Epidermal melanocyte (primary cell): Measurements from ENCODE around the gene TMSB15B.
A peak's percentile ranks its signal among the peaks of the same experiment; 100 is the strongest.
"Not testable (repeated sequence)": the region's sequence is repeated elsewhere in the genome, so short reads cannot be mapped to it uniquely, and the experiment has no call there.

Source experiments
- DNase-seq: peaks from one replicate; pipeline ENCODE4 v3.0.0; 2011; ENCODE audit warnings: low spot score; ENCODE audit not compliant: insufficient read length

TMSB15B gene

DNA sequence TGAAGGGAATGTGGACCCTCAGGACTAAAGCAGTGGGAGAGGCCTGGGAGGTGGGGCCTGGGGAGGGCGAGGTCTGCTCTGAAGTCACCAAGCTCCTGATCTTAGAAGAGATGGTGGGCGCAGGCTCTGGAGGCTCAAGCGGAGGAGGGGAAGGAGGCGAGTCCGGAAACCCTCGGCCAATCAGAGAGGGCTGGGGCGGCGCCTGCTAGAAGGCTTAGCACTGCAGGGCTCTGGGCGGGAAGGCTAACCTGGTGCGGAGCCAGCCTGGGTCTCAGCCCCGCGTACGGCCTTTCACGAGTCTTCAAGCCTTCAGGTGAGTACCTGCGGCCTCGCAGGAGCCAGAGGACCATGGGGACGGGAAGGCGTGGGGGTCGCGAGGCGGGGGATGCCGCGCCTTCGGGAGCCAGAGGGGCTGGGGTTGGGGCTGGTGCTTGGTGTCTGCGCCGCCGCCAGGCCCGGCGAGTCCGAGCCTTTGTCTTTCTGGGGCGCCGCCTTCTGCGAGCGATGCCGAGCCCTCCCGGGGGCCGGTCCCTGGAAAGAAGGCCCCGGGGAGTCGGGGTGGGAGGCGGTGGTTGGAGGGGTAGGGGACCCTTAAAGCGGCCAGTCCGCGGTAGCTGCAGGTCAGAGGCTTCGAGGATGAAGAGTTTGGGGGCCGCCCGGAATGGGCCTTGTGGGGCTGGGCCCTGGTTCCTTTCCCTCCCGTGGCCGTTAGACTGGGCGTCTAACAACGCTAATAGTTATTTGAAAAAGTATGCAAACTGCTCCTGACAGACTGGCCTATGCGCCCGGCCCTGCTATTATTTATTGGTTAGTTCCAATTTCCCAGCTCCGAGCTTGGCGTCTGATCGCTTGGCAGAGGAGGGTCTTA is at the start of gene TMSB15B:
TSS of gene TMSB15B (plus strand) at position 217 of the 868 bp plus-strand sequence.
- DNase-seq = not testable (repeated sequence)

GRCh38 chrX:103913356-103914020 is 48.9 kb upstream of the TMSB15B start:
- DNase-seq = no peak

GRCh38 chrX:103918050-103918449 is 44.4 kb upstream of the TMSB15B start:
- DNase-seq = peak; percentile 43

DNA sequence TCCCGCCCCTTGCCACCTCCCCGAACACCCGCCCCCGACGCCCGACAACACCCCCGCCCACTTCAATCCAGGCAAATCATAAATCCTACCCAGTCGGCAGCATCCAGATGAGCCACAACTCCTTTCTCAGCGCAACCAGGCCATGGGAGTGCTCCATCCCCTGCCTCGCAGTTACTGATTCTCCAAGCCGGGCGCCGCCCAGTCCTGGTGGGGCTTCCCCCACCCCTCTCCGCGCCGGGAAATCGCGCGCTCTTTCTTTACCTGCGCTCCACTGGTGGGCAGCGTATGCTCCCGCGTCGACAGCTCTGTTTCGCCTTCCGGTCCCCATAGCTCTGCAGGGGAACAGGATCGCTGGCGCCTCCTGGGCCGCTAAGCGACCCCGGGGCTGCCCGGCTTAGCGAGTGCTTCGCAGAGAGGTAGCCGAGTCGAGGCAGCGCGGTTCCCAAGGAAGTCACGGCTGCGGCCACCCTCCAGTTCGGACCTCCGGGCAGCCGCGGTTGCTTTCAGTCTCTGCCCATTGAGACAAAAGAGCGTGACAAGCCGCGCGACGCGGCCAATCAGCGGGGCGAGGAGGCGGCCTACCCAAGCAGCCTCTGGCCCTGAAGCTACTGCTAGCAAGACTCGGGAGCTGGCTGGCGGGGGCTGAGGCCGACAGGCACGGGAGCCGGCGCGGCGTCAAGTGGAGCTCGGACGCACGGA is 43.7 kb upstream of the TMSB15B start:
- peak; percentile 37 for DNase-seq

DNA sequence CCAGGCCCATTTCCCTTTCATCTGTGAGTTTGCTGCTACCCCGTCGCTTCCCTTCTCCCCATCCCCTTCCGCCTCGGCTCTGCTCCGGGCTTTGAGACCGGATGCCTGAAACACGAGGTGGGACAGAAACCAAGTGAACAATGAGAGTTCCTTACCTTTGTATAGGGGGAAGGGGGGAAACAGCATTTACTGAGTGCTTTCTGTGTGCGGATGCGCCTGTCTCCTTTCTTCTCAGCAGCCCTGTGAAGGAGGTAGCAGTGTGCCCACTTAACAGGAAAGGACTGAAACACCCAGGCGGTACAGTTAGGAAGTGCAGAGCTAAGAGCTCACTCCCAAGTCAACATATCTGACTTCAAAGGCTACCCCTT is 43.2 kb upstream of the TMSB15B start:
- peak; percentile 29 for DNase-seq

GRCh38 chrX:103920515-103920914 is 41.9 kb upstream of the TMSB15B start:
- DNase-seq = not testable (repeated sequence)

DNA sequence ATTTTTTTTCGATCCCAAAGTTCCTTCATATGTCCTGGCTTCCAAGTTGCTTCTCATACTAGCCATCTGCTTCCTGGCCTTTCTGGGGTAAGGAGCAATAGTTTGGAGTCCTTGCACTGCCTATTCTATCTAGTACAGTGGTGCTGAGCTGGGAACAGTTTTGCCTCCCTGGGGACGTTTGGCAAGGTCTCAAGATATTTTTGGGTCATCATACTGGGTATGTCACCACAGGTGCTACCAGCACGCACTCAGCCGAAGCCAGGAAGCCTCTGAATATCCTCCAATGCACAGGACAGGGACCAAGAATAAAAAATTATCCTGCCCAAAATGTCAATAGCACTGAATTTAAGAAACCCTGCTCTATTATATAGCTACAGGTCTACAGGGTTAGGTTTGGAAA is 35.4 kb upstream of the TMSB15B start:
- DNase-seq = no peak

DNA sequence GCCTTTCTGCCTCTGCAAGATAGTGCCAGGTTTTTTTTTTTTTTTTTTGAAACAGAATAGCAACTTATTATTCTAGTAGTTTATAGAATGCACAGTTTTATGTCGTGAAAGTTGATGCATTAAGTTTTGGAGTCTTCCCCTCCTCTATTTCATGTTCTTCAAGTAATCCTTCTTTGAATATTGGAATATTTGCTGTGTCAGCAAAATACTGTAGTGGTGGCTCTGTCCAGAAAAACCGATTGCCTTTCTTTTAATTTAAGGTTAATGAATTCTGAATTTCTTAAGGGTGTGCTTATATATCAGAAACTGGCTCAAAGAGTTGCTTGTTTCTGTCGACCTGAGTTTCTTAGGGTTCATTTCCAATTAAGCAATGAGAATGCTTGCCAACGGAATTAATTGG is 34.8 kb upstream of the TMSB15B start:
- no peak for DNase-seq

DNA sequence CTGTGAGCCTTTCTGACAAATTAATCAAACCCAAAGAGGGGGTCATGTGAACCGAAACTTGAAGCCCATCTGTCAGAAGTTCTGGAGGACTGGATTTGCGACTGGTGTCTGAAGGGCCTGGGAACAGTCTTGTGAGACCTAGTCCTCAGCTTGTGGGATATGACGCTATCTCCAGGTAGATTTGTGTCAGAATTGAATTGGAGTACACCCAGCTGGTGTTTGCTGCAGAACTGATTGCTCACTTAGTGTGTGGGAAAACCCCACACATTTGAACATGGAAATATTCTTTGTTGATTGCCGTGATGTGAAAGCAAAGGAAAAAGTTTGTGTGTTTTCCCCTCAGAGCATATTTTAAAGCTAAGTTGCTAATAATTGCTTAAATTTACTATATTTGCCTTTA is 30.3 kb upstream of the TMSB15B start:
- DNase-seq = no peak

- DNase-seq = not testable (repeated sequence)
Measured at GRCh38 chrX:103940257-103940656, 22.2 kb upstream of the TMSB15B start.

DNA sequence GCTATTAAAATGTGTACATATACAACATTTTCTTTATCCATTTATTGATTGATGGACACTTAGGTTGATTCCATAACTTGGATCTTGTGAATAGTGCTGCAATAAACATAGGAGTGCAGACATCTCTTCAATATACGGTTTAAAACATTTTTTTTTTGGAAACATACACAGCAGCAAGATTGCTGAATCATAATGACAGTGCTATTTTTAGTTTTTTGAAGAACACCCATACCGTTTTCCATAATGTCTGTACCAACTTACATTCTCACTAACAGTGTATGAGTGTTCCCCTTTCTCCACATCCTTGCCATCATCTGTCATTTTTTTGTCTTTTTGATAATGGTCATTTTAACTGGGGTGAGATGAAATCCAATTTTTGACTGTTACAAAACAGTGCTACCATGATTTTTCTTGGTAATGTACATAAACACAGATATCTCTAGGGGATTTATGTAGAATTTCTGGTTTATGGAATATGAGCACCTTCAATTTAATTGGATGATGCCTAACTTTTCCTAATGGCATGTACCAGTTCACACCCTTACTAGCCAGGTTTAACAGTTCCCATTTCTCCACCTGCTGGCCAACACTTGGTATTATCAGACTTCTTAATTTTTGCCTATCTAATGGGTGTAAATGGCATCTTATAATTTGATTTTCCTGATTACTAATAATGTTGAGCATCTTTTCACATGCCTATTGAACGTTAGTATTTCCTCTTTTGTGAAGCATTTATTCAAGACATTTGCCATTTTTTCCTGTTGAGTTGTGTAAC is 21.0 kb upstream of the TMSB15B start:
- DNase-seq = peak; percentile 16

DNA sequence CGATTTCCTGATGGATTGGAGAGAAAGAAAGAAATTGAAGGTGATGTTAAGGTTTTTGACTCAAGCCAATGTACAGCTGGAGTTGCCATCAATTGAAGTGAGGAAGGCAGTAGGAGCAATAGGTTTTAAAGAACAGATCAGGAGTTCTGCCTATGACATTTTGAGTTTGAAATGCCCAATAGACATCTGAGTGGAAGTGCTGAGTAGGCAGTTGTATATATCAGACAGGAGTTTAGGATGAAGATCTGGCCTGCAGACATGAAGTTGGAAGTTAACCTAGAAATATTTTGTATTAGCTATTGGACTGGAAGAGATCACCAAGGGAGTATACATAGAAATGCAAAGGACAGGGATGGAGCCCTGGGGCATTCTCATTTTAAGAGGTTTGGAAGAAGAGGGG is 12.9 kb upstream of the TMSB15B start:
- DNase-seq = no peak

GRCh38 chrX:103953353-103953752 is 9.1 kb upstream of the TMSB15B start:
- DNase-seq = no peak

DNA sequence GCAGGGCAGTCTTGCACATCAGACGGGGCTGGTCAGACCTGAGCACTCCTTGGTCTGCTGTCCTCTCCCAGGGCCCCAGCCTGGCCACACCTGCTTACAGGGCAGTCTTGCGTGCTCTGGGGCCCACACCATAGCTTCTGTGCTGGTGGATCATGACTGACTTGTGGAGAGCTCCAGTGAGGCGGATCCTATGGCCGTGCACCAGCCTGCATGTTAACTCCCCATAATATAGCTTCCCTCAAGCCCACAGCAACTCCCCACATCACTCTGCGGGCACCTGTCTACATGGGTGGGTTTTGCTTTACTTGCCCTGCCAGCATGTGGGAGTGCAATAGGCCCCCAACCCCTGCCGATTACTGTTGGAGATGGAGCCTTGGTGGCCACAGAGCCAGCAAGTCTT is 8.2 kb upstream of the TMSB15B start:
- DNase-seq = no peak

GRCh38 chrX:103960599-103960998 is 1.8 kb upstream of the TMSB15B start:
- DNase-seq = not testable (repeated sequence)

DNA sequence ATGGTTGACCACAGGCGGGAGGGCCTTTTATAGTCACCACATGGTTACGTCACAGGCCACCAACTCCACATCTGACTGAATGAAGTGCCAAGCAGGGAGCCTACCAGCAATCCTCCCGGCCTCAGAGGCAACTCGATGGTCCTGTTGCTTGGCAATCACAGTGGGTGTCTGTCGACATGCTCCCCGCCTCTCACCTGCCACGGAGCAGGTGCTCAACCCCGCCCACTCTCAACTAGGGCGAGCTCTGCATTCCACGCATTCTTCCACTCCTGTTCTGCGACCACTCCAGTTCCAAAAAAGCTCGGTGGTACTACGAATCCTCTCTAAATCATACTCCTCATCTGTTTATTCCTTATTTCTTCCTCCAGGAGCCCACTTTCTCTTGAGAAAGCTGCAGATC is 21.1 kb downstream of the TMSB15B start:
- DNase-seq = not testable (repeated sequence)

DNA sequence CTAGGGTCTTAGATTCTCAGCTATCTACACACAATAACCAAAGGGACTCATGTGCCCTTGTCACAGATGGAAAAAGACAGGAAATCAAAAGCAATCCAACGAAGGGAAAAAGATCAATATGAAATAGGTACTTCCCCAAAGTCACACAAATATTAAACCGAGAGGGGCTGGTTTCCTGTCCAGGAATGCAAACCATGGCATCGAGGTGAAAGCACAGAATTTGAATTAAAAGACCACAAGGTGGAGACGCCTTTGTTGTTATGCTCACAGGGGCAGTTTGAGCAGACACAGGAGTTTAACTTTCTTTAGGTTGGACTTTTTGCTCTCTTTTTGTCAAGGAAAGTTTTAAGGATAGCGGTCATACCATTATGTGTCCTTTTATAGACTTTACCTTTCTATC is 36.8 kb downstream of the TMSB15B start:
- DNase-seq = no peak

DNA sequence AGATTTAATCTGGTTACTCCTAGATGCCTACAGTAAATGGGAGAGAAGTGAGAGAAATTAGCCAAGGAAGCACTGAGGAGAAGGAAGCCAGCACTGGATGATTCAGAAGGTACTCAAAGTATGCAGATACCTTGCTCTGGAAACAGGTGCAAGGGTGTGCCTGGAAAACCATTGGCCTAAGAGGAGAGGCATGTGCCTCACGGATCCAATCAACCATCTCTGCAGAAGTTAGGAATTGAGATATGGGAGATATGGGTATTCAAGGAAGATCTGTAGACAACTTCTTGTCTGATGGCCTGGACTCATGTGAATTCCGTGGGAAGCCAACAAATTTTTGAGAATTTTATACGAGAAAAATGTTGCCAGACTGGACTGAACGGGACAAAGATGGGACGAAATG is 46.4 kb downstream of the TMSB15B start:
- DNase-seq = no peak

DNA sequence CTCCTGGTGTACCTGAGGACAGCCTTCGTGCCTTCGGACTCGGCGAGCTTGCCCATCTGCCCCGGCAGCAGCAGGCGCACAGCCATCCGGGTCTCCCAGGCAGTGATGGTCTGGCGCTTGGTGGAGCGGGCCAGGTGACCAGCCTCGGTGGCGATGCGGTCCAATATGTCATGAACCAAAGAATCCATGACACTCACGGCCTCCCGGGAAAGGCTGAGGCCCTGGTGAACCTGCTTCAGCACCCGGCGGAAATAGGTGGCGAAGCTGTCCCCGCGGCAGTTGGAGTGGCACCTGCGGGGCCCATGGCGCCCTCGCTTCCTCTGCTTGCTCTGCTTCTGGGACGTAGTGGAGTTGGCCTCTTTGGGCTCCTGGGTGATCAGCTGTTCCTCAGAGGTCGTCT is 50.7 kb downstream of the TMSB15B start:
- no peak for DNase-seq

DNA sequence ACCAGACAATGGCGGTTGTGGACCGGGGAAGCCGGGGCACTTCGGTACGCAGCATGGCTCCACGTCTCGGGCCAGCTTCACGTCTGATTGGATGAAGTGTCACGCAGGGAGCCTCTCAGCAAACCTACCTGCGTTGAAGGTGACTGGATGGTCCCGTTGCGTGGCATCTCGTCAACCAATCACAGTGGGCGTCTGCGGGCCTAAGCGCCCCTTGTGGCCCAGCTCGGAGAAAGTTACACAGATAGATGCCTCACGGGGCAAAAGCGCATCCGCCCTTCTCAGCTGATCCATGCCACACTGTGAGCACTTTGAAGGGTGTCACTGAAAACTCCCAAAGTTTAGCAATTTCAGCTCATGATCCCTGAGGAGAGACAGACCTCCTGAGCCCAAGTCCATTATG is 51.2 kb downstream of the TMSB15B start, which contains the start of gene H2BW1:
TSS of gene H2BW1 (minus strand) at position 103 of the 400 bp plus-strand sequence. CDS start 132 bp downstream, outside the sequence.
- no peak for DNase-seq

DNA sequence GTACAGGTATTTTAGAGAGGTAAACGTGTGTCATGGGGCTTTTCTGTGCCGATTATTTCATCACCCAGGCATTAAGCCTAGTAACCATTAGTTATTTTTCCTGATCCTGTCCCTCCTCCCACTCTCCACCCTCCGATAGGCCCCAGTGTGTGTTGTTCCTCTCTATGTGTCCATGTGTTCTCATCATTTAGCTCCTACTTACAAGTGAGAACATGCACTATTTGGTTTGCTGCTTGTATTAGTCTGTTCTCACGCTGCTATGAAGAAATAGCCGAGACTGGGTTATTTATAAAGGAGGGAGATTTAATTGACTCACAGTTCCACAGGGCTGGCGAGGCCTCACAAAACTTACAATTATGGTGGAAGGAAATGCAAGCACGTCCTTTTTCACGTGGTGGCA is 53.1 kb downstream of the TMSB15B start:
- not testable (repeated sequence) for DNase-seq
